Neural cell (in vitro differentiated cells): ENCODE measurements around the gene PTCSC3. TPM values are rescaled to one million over a fixed set of nuclear protein-coding genes. Genes with fewer than 3 reads are reported as not detected.

Experiments used
- H2AFZ ChIP-seq: fragments of 200-600, 300-800 bp; sonication (generic), shearing (Covaris generic); 2 replicates; pipeline ENCODE4 v1.6.0; 2014; ENCODE audit warnings: low read depth, mild to moderate bottlenecking, antibody characterized with exemption, low read length, moderate library complexity
- H3F3A ChIP-seq: fragments of 200-600 bp; shearing (Covaris generic); 2 replicates; pipeline ENCODE4 v1.6.1; 2016; ENCODE audit warnings: mild to moderate bottlenecking, moderate library complexity, mixed read lengths, antibody characterized with exemption, low read length; ENCODE audit not compliant: insufficient read depth, poor library complexity, severe bottlenecking
- H3K27ac ChIP-seq: fragments of 200-600, 300-800 bp; sonication (generic), shearing (Covaris generic); 2 replicates; pipeline ENCODE4 v1.5.1; 2014; ENCODE audit warnings: mild to moderate bottlenecking, low read length, moderate library complexity
- H3K27me3 ChIP-seq: fragments of 300-800, 200-600 bp; sonication (generic), shearing (Covaris generic); 2 replicates; pipeline ENCODE4 v1.6.0; 2014; ENCODE audit warnings: mild to moderate bottlenecking, low read depth, low read length, moderate library complexity; ENCODE audit not compliant: insufficient read depth
- H3K36me3 ChIP-seq: fragments of 300-800, 200-600 bp; sonication (generic), shearing (Covaris generic); 2 replicates; pipeline ENCODE4 v1.5.1; 2014; ENCODE audit warnings: mild to moderate bottlenecking, antibody characterized with exemption, low read length, moderate library complexity; ENCODE audit not compliant: insufficient read depth
- H3K4me2 ChIP-seq: fragments of 300-800, 200-600 bp; sonication (generic), shearing (Covaris generic); 2 replicates; pipeline ENCODE4 v1.6.0; 2014; ENCODE audit warnings: mild to moderate bottlenecking, low read length
- H3K4me3 ChIP-seq: fragments of 300-800, 200-600 bp; sonication (generic), shearing (Covaris generic); 2 replicates; pipeline ENCODE4 v1.5.1; 2014; ENCODE audit warnings: mild to moderate bottlenecking, low read length, moderate library complexity
- H3K79me2 ChIP-seq: fragments of 200-600 bp; shearing (Covaris generic); replicated peaks from 2 replicates; pipeline ENCODE4 v1.6.0; 2014; ENCODE audit warnings: mild to moderate bottlenecking, low read length, moderate library complexity; ENCODE audit not compliant: insufficient read depth
- H3K9ac ChIP-seq: fragments of 300-800, 200-600 bp; sonication (generic), shearing (Covaris generic); 2 replicates; pipeline ENCODE4 v1.6.1; 2016; ENCODE audit warnings: mild to moderate bottlenecking, low read length, mixed read lengths
- H3K9me2 ChIP-seq: fragments of 200-600 bp; shearing (Covaris generic); 2 replicates; pipeline ENCODE4 v1.6.1; 2016; ENCODE audit warnings: mild to moderate bottlenecking, low read length, mixed read lengths; ENCODE audit not compliant: insufficient read depth
- H3K9me3 ChIP-seq: fragments of 200-600, 300-800 bp; sonication (generic), shearing (Covaris generic); 2 replicates; pipeline ENCODE4 v1.6.1; 2016; ENCODE audit warnings: mild to moderate bottlenecking, mixed run types, low read length, moderate library complexity, mixed read lengths
- H4K20me1 ChIP-seq: fragments of 200-600 bp; shearing (Covaris generic); 2 replicates; pipeline ENCODE4 v1.6.1; 2016; ENCODE audit warnings: mild to moderate bottlenecking, mixed run types; ENCODE audit not compliant: insufficient read depth
- EP300 ChIP-seq: fragments of 450-650 bp; conservative IDR thresholded peaks from 2 replicates; pipeline ENCODE4 v1.6.1; 2014; ENCODE audit warnings: antibody characterized with exemption, mild to moderate bottlenecking, moderate library complexity; ENCODE audit not compliant: poor library complexity, severe bottlenecking
- EZH2 ChIP-seq: fragments of 200-600, 300-800 bp; shearing (Covaris generic), sonication (generic); IDR thresholded peaks from 2 replicates; pipeline ENCODE4 v1.6.1; 2014; ENCODE audit warnings: antibody characterized with exemption, low read length, borderline replicate concordance, mild to moderate bottlenecking; ENCODE audit not compliant: insufficient read depth, poor library complexity, severe bottlenecking
- MXI1 ChIP-seq: fragments of 450-650 bp; conservative IDR thresholded peaks from 2 replicates; pipeline ENCODE4 v1.6.1; 2014; ENCODE audit warnings: antibody characterized with exemption, mild to moderate bottlenecking; ENCODE audit not compliant: poor library complexity, severe bottlenecking
- POLR2AphosphoS5 ChIP-seq: IDR thresholded peaks from 2 replicates; pipeline ENCODE4 v1.6.1; 2012
- RAD21 ChIP-seq: fragments of 450-650 bp; conservative IDR thresholded peaks from 2 replicates; pipeline ENCODE4 v1.6.1; 2014; ENCODE audit warnings: antibody characterized with exemption, mild to moderate bottlenecking, moderate library complexity
- SMC3 ChIP-seq: fragments of 450-650 bp; conservative IDR thresholded peaks from 2 replicates; pipeline ENCODE4 v1.6.1; 2014; ENCODE audit warnings: antibody characterized with exemption, mild to moderate bottlenecking, moderate library complexity; ENCODE audit not compliant: poor library complexity
- TAF1 ChIP-seq: IDR thresholded peaks from 2 replicates; pipeline ENCODE4 v1.6.1; 2012; ENCODE audit warnings: low read depth
- polyA plus RNA-seq: library from polyadenylated mRNA; depleted of rRNA; stranded (reverse); fragments of >200 nt; gene quantifications from 2 replicates; pipeline ENCODE4 v1.2.3, GENCODE V29; 2014
- TF ChIP-seq, protein P1 (sequence below): IDR thresholded peaks from 2 replicates; pipeline ENCODE4 v1.6.1; 2012; ENCODE audit warnings: borderline replicate concordance
- TF ChIP-seq, protein P2 (sequence below): fragments of 450-650 bp; IDR thresholded peaks from 2 replicates; pipeline ENCODE4 v1.5.1; 2014; ENCODE audit warnings: antibody characterized with exemption, mild to moderate bottlenecking, moderate library complexity; ENCODE audit not compliant: poor library complexity, severe bottlenecking

The PTCSC3 gene
- polyA plus RNA-seq, 1 donor from 2014 or later, result not detected

DNA sequence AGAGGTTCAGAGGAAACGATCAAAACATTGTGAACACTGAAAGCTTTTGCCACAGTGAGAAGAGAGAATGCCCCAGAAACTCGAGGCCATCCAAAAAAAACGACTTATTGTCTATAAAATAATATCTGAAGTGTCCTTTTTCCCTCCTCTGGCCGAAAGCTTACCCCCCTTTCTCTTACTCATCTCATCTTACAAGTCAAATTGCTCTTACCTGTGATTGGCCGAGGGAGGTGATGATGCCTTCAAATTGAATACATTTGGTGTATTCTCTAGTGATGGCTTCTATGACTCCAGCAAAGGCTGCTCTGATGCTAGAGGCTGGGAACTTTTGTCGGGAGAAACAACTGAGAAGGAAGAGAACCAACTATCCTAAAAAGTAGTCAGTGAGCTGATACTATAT lies 90.7 kb downstream of the PTCSC3 start:
- TF ChIP-seq, protein P1, sequence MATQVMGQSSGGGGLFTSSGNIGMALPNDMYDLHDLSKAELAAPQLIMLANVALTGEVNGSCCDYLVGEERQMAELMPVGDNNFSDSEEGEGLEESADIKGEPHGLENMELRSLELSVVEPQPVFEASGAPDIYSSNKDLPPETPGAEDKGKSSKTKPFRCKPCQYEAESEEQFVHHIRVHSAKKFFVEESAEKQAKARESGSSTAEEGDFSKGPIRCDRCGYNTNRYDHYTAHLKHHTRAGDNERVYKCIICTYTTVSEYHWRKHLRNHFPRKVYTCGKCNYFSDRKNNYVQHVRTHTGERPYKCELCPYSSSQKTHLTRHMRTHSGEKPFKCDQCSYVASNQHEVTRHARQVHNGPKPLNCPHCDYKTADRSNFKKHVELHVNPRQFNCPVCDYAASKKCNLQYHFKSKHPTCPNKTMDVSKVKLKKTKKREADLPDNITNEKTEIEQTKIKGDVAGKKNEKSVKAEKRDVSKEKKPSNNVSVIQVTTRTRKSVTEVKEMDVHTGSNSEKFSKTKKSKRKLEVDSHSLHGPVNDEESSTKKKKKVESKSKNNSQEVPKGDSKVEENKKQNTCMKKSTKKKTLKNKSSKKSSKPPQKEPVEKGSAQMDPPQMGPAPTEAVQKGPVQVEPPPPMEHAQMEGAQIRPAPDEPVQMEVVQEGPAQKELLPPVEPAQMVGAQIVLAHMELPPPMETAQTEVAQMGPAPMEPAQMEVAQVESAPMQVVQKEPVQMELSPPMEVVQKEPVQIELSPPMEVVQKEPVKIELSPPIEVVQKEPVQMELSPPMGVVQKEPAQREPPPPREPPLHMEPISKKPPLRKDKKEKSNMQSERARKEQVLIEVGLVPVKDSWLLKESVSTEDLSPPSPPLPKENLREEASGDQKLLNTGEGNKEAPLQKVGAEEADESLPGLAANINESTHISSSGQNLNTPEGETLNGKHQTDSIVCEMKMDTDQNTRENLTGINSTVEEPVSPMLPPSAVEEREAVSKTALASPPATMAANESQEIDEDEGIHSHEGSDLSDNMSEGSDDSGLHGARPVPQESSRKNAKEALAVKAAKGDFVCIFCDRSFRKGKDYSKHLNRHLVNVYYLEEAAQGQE, result no peak
- TF ChIP-seq EZH2 (no peak), EP300 (no peak), RAD21 (no peak), POLR2AphosphoS5 (no peak), SMC3 (no peak), TAF1 (no peak), MXI1 (no peak)
- TF ChIP-seq, protein P2, sequence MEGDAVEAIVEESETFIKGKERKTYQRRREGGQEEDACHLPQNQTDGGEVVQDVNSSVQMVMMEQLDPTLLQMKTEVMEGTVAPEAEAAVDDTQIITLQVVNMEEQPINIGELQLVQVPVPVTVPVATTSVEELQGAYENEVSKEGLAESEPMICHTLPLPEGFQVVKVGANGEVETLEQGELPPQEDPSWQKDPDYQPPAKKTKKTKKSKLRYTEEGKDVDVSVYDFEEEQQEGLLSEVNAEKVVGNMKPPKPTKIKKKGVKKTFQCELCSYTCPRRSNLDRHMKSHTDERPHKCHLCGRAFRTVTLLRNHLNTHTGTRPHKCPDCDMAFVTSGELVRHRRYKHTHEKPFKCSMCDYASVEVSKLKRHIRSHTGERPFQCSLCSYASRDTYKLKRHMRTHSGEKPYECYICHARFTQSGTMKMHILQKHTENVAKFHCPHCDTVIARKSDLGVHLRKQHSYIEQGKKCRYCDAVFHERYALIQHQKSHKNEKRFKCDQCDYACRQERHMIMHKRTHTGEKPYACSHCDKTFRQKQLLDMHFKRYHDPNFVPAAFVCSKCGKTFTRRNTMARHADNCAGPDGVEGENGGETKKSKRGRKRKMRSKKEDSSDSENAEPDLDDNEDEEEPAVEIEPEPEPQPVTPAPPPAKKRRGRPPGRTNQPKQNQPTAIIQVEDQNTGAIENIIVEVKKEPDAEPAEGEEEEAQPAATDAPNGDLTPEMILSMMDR, result no peak
- Histone ChIP-seq H4K20me1 (no peaks in the 10 kb centered on the region), H3K4me2 (no peak overlapping the region), H3K27ac (no peak overlapping the region), H3K9ac (no peak overlapping the region), H3K9me2 (no peaks in the 10 kb centered on the region), H3K9me3 (no peaks in the 10 kb centered on the region), H3K27me3 (no peaks in the 10 kb centered on the region), H3F3A (no peaks in the 10 kb centered on the region), H3K4me3 (no peak overlapping the region), H3K79me2 (no peaks in the 10 kb centered on the region), H2AFZ (no peak overlapping the region), H3K36me3 (no peaks in the 10 kb centered on the region)

Other genes starting within 250 kb of the PTCSC3 start
- 52.1 and 72.2 TPM in 2 replicates for gene MBIP, start 143.9 kb upstream of the PTCSC3 start, polyA plus RNA-seq